Thymus (tissue), 11 donors: ENCODE measurements around the gene LUZP1. TPM values are rescaled to one million over a fixed set of nuclear protein-coding genes. Genes with fewer than 3 reads are reported as not detected.
"Not testable (repeated sequence)": the region's sequence is repeated elsewhere in the genome, so short reads cannot be mapped to it uniquely, and the experiment has no call there.

ENCODE experiments used
- DNase-seq, 9 donors: peaks; one replicate each; pipeline ENCODE4 v3.0.0-alpha.2; 2013; ENCODE audit warnings: low spot score in 9 of 9, low read depth in 6 of 9, missing footprints in 1 of 9
- H3K27ac ChIP-seq, 2 donors: one replicate each; pipeline ENCODE4 v1.5.1; 2013; ENCODE audit warnings: control low read depth in 1 of 2, low read depth in 1 of 2, low read length in 1 of 2, mild to moderate bottlenecking in 1 of 2, moderate library complexity in 1 of 2
- H3K27me3 ChIP-seq, 2 donors: one replicate each; pipeline ENCODE4 v1.5.1; 2013; ENCODE audit warnings: low read length in 1 of 2; ENCODE audit not compliant: control insufficient read depth in 2 of 2, insufficient read depth in 1 of 2
- H3K36me3 ChIP-seq, 2 donors: one replicate each; pipeline ENCODE4 v1.5.1; 2013; ENCODE audit warnings: low read length in 1 of 2, mild to moderate bottlenecking in 1 of 2, moderate library complexity in 1 of 2; ENCODE audit not compliant: control insufficient read depth in 2 of 2, insufficient read depth in 2 of 2
- H3K4me1 ChIP-seq, 2 donors: one replicate each; pipeline ENCODE4 v1.5.1; 2013; ENCODE audit warnings: low read length in 2 of 2; ENCODE audit not compliant: control insufficient read depth in 2 of 2, insufficient read depth in 2 of 2
- H3K4me3 ChIP-seq, 2 donors: one replicate each; pipeline ENCODE4 v1.5.1; 2013; ENCODE audit warnings: low read length in 2 of 2, control low read depth in 1 of 2, mild to moderate bottlenecking in 1 of 2
- H3K9me3 ChIP-seq, 2 donors: one replicate each; pipeline ENCODE4 v1.5.1; 2013; ENCODE audit warnings: low read length in 1 of 2, mild to moderate bottlenecking in 1 of 2; ENCODE audit not compliant: control insufficient read depth in 2 of 2, insufficient read depth in 1 of 2
- WGBS: extraction: QIAGEN DNeasy Blood & Tissue Kit; methylation state at CpG from one replicate; pipeline ENCODE4 v1.1.7; 2013; 5-methylcytosine and 5-hydroxymethylcytosine counted together
- polyA plus RNA-seq: library from polyadenylated mRNA; stranded (reverse); fragments of 200-250 nt; gene quantifications from one replicate; pipeline ENCODE4 v1.2.3, GENCODE V29; 2013
- total RNA-seq: library from RNA; stranded (reverse); fragments of 120-200 nt; gene quantifications from one replicate; pipeline ENCODE4 v1.2.4, GENCODE V29; 2013
- donor health status: healthy.

The LUZP1 gene
- total and polyA plus RNA-seq, 2 donors, result 5.5 to 9.3 TPM

DNA sequence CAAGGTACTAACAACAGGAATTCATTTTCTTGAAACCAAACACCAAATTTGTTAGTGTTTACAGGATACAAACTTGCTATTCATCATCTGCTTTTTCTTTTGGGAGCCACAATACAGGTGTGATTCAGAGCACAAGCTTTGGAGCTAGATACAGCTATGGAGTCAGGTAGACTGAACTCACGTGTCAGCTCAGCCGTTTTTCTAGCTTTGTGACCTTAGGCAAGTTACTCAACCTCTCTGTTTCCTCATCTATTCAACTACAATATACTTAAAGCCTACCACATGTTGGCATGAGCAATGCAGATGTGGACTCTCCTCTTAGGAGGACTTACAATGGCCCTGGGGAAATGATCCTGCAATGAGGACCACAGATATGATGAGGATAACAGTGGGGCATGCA lies 42.3 kb upstream of the LUZP1 start:
- Histone ChIP-seq H3K4me3 (no peak overlapping the region), H3K4me1 (no peaks in the 10 kb centered on the region), H3K9me3 (no peaks in the 10 kb centered on the region), H3K36me3 (no peaks in the 10 kb centered on the region), H3K27ac (no peak overlapping the region), H3K27me3 (peaks cover 3 to 29% of the 10 kb centered on the region in 2 donors)
- 86% methylated on average over 2 of the region's 2 CpGs for WGBS
- no peak for DNase-seq

DNA sequence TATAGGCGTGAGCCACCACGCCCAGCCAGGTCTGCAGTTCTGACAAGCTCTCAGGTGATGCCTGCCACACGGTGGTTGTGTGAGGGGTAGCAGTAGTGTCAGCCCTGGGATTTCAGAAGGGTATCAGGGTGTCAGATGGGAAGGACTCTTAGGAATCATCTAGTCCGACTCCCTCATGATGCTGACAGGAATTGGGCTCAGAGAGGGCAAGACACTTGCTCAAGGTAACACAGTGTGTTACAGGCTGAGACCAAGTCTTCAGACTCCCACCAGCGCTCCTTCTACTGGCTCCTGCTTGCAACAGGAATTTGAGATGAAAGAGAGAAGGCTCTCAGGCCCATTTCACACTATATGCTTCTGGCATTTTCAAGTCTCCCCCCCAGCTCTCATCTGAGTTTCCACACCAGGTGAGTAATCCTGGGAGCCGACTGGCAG lies 41.7 kb upstream of the LUZP1 start:
- 56% methylated on average over 6 of the region's 6 CpGs for WGBS
- DNase-seq, result no peak
- no peaks in the 10 kb centered on the region for H3K9me3 ChIP-seq
- no peak overlapping the region for H3K27ac ChIP-seq
- no peaks in the 10 kb centered on the region for H3K36me3 ChIP-seq
- peaks cover 0 to 23% of the 10 kb centered on the region in 2 donors for H3K27me3 ChIP-seq
- no peaks in the 10 kb centered on the region for H3K4me1 ChIP-seq
- no peak overlapping the region for H3K4me3 ChIP-seq

DNA sequence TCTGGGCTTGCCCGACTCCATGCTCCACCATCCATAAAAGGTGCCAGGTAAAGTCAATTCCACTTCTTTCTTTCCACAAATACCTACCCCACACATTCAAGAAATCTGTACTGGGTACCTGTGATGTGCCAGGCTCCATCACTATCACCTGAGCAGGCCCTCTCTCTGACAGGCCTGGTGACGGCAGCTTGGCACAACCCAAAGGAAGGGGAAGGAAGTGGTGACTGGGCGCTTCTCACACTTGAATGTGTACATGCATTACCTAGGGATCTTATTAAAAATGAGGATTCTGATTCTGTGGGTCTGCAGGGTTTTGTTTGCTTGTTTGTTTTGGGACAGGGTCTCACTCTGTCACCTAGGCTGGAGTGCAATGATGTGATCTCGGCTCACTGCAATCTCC lies 41.1 kb upstream of the LUZP1 start:
- DNase-seq, result no peak
- no peaks in the 10 kb centered on the region for H3K4me1 ChIP-seq
- WGBS, result 51% methylated on average over 4 of the region's 4 CpGs
- H3K27ac ChIP-seq, result no peak overlapping the region
- H3K27me3 ChIP-seq, result peaks cover 0 to 17% of the 10 kb centered on the region in 2 donors
- no peak overlapping the region for H3K4me3 ChIP-seq
- no peaks in the 10 kb centered on the region for H3K36me3 ChIP-seq
- no peaks in the 10 kb centered on the region for H3K9me3 ChIP-seq

DNA sequence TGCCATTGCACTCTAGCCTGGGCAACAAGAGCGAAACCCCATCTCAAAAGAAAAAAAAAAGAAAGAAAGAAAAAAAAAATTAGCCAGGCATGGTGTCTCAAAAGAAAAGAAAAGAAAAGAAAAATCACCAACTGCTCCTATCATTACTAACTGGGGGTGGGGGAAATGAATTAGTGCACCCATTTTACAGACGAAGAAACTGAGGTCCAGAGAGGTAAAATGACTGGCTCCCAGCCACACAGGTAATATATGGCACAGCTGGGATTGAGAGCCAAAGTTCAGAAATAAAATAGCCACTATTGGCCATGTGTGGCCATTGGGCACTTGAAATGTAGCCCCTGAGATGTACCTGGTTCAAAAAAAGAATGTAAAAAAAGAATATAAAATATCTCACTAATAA lies 39.9 kb upstream of the LUZP1 start:
- 94% methylated on average over 2 of the region's 2 CpGs for WGBS
- no peaks in the 10 kb centered on the region for H3K9me3 ChIP-seq
- H3K27me3 ChIP-seq, result peaks cover 0 to 12% of the 10 kb centered on the region in 2 donors
- H3K4me3 ChIP-seq, result no peak overlapping the region
- H3K4me1 ChIP-seq, result no peaks in the 10 kb centered on the region
- no peak for DNase-seq
- no peak overlapping the region for H3K27ac ChIP-seq
- no peaks in the 10 kb centered on the region for H3K36me3 ChIP-seq

DNA sequence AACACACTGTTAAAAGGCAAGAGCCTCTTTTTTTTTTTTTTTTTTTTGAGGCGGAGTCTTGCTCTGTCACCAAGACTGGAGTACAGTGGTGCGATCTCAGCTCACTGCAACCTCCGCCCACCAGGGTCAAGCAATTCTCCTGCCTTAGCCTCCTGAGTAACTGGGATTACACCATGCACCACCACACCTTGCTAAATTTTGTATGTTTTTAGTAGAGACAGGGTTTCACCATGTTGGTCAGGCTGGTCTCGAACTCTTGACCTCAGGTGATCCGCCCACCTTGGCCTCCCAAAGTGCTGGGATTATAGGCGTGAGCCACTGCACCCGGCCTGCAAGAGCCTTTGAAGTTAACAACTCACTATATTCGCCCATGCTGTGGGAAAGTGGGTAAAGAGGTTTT lies 39.1 kb upstream of the LUZP1 start:
- H3K9me3 ChIP-seq, H3K4me3 ChIP-seq, H3K27ac ChIP-seq, H3K4me1 ChIP-seq, DNase-seq, H3K36me3 ChIP-seq: not testable (repeated sequence)
- 97% methylated on average over 8 of the region's 8 CpGs for WGBS
- peaks cover 0 to 11% of the 10 kb centered on the region in 2 donors for H3K27me3 ChIP-seq

DNA sequence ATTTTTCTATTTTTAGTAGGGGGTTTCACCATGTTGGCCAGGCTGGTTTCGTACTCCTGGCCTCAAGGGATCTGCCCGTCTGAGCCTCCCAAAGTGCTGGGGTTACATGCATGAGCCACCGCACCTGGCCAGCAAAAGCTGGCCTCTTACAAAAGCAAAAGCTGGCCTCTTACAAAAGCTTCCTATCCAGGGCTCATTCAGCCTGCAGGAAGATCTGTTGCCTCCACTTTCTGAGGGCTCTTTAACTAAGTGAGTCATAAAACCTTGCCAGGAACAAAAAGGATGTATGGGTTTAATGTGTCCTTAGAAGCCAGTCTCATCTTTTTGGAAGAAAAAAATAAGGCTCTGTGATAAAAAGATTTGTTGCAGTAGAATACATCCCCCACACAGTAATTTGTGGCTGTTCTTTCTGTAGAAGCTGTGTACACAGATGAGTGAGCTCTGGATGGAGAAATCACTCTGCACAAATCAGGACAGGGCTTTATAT lies 33.6 kb upstream of the LUZP1 start:
- Histone ChIP-seq H3K27ac (no peak overlapping the region), H3K36me3 (no peaks in the 10 kb centered on the region), H3K4me1 (no peaks in the 10 kb centered on the region), H3K27me3 (peaks cover 0 to 3% of the 10 kb centered on the region in 2 donors), H3K4me3 (no peak overlapping the region), H3K9me3 (no peaks in the 10 kb centered on the region)
- 76% methylated on average over 3 of the region's 3 CpGs for WGBS
- DNase-seq, result no peak

DNA sequence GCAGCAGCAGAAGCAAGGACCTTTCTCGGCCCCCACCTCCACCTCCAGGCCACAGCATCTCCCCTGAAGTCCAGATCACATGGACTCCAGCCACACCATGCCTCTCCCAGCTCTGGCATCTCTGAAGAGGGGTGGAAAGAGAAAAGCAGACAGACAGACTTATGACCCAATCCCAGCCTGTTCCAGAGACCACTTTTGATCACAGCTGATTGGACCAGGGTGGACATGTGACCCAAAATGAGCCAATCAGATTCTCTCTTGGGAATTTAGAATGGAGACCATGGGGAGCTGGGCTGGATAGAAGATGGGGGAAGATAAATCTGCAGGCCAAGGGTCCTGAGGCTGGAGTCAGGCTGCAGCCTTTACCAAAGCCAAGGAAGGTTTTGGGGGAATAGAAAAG lies 32.2 kb upstream of the LUZP1 start:
- H3K4me1 ChIP-seq, result no peaks in the 10 kb centered on the region
- no peak overlapping the region for H3K27ac ChIP-seq
- H3K9me3 ChIP-seq, result no peaks in the 10 kb centered on the region
- WGBS, result 96% methylated on average over 1 of the region's 1 CpG
- H3K36me3 ChIP-seq, result no peaks in the 10 kb centered on the region
- H3K4me3 ChIP-seq, result no peak overlapping the region
- H3K27me3 ChIP-seq, result peaks cover 0 to 3% of the 10 kb centered on the region in 2 donors
- DNase-seq, result no peak

DNA sequence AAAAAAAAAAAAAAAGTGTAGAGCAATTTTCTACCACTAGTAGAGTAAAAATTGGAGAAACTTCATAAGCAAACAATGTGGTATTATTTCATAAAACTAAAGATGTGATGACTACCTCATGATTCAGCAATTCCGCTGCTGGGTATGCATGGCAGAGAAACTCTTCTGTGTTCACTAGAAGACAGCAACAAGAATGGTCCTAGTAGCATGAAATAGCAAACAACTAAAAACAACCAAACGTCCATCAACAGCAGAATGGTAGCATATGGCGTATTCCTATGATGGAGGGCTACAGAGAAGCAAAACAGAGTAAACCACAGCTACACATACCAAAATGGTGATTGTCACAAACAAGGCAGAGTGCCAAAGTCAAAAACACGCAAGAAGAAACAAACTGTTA lies 29.7 kb upstream of the LUZP1 start:
- Histone ChIP-seq H3K27me3 (peaks cover 0 to 3% of the 10 kb centered on the region in 2 donors), H3K36me3 (no peaks in the 10 kb centered on the region), H3K27ac (no peak overlapping the region), H3K4me1 (no peaks in the 10 kb centered on the region), H3K9me3 (peaks cover 0 to 4% of the 10 kb centered on the region in 2 donors), H3K4me3 (no peak overlapping the region)
- WGBS, result 91% methylated on average over 4 of the region's 4 CpGs
- DNase-seq, result no peak

DNA sequence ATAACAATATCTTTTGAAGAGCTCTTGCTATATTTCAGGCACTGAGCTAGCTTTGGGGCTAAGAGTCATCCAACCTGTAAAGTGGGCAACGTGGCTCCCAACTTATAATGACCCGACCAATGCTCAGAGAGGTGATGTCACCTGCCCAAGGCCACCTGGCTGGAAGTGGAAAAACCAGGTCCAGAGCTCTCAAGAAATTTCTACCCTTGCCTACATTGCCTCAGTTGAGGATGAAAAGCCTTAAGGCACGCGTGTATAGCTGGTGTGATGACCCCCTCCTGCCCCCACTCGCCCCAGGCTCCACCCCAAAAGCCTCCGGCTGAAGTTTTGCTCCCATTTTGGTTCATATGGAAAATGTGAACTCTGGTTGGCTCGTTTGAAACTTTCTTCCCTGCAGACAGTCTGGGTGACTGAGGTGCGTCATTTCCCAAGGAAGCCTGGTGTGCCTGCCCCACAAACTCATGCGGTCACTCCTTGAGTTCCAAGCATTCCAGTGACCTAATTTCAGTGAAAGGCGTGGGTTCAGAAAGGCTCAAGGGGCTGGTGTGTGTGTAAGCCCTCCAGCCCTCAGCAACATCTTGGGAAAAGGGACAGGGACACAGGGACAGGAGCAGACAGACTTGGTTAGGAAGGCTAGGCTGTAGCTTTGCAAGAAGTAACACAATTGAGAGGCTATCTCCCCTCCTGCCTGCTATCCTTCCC lies 28.1 kb upstream of the LUZP1 start:
- Histone ChIP-seq H3K4me3 (no peak overlapping the region), H3K4me1 (no peaks in the 10 kb centered on the region), H3K27me3 (peaks cover 0 to 3% of the 10 kb centered on the region in 2 donors), H3K27ac (no peak overlapping the region), H3K9me3 (peaks cover 0 to 4% of the 10 kb centered on the region in 2 donors), H3K36me3 (no peaks in the 10 kb centered on the region)
- DNase-seq, result no peak
- WGBS, result 87% methylated on average over 10 of the region's 10 CpGs
